GM21447 (cell line): ENCODE data around the gene CNTF.

ENCODE experiments used
- ATAC-seq: cut with Tn5 transposase; IDR thresholded peaks from one replicate; pipeline ENCODE4 v1.9.1; 2021; ENCODE audit not compliant: unreplicated experiment

Gene CNTF

DNA sequence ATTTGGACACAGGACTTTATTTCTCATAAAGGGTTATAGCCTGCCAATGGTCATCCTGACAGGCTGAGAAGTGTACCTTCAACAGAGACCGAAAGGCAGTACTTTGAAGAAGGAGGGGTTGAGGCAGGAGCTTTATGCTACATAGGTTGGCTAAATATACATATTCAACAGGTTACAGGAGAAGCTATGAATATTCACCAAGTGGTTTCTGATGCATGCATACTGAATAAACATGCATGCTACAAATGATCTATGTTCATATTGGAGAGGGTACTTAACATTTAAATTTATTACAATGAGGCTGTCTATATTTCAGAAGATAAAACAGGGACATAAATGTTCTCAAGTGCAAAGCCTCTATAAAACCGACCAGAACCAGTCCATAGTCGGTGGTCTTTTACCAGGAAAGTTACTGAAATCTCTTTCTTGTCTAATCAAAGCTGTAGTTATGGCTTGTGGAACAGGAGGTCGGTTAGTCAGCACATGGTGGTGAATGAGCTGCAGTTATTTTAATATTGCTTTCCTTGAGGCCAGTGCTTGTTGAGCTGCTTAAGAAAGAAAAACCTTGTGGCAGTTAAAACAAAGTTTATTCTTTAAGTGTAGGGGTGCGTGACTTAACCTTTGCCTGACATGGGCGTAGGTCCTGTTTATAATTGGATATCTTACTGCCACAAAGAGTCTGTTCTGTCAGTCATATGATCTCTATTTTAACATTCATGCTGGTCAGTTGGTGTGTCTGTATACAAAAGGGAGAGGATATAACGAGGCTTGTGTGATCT, 19.5 kb downstream of the CNTF start:
- no peak for ATAC-seq

DNA sequence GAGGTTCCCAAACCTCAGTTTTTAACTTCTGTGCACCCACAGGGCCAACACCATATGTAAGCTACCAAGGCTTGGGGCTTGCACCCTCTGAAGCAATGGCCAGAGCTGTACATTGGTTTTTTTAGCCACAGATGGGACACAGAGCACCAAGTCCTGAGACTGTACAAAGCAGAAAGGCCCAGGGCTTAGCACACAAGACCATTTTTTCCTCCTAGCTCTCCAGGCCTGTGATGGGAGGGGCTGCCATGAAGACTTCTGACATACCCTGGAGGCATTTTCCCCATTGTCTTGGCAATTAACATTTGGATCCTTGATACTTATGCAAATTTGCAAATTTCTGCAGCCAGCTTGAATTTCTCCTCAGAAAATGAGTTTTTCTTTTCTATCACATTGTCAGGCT, 23.4 kb downstream of the CNTF start:
- no peak for ATAC-seq

DNA sequence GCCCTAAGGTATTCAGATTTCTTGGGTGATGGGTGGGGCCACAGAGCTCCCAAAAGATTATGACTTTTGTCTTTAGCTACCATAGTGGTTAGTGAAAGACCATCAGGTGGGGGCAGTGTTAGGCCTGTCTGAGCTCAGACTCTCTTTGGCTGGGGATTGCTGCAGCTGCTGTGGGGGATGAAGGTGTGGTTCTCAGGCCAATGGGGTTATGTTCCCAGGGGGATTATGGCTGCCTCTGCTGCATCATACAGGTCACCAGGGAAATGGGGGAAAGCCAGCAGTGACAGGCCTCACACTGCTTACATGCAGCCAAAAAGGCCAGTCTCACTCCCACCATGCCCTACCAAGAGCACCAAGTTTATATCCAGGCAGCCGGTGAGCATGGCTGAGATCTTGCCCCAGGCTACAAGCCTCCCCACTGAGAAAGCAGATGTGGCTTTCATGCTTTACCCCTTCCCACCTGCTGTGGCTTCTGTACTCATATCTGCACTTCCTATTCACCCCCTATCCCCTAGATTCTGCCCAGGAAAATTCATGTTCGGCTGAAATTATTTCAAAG, 24.8 kb downstream of the CNTF start:
- peak; percentile 90 for ATAC-seq

DNA sequence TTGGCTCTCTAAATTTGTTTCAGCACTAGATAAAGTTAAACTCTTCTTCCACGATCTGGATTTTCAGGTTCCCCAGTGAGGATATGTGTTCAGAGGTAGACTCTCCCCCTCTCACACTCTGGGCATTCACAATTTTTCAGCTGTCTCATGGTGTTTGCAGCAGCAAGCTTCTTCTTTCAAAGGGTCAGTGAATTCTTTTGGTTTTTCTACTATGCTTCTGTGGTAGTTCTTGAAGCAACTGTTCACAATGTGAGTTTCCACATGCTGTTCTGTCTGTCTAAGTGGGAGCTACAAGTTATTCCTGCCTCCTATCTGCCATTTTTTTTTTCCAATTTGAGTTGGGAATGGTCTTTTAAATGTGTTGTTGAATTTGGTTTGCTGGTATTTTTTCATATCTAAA, 25.4 kb downstream of the CNTF start:
- ATAC-seq: no peak

DNA sequence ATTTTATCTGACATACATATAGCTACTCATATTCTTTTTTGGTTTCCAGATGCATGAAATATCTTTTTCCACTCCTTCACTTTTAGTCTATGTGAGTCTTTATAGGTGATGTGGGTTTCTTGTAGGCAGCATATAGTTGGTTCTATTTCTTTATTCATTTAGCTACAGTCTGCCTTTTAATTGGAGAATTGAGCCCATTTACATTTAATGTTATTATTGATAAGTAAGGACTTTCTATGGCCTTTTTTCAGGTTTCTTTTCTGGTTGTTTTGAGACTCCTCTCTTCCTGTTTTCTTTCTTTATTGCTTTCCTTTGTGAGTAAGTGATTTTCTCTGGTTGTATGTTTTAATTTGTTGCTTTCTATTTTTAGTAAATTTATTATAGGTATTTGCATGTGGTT, 27.2 kb downstream of the CNTF start:
- no peak for ATAC-seq

DNA sequence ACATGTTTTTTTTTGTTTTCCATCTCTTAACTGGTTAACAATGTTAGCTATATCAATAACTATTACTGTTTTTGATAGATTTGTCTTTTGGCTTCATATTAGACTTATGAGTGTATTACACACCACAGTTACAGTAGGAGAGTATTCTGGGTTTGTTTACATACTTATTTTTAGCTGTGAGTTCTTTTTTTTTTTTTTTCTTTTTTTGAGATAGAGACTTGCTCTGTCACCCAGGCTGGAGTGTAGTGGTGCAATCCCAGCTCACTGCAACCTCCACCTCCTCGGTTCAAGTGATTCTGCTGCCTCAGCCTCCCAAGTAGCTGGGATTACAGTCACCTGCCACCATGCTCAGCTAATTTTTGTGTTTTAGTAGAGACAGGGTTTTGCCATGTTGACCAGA, 28.0 kb downstream of the CNTF start:
- ATAC-seq: no peak

DNA sequence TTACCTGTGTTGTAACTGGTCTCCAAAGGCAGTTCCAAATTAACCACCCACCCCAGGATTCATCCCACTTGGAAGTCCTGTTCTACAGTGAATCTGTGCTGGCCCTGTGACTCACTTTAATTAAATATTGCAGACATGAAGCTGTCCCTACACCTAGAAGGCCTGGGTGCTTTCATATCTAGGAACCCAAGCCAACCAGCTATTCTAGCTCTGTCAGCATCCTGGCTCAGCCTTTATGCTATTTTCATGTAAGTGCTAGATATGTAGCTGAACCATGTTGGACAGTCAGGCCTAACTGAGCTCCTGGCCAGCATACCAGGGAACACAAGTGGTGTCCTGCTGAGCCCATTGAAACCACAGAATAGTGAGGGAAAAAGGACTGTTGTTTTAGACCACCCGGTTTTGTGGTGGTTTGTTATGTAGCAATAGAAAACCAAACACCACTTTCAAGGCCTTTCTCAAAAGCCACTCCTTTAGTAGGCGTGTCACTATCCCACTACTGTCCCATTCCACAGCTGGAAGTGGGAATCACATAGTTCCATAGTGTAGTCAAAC, 30.3 kb downstream of the CNTF start:
- ATAC-seq: no peak

DNA sequence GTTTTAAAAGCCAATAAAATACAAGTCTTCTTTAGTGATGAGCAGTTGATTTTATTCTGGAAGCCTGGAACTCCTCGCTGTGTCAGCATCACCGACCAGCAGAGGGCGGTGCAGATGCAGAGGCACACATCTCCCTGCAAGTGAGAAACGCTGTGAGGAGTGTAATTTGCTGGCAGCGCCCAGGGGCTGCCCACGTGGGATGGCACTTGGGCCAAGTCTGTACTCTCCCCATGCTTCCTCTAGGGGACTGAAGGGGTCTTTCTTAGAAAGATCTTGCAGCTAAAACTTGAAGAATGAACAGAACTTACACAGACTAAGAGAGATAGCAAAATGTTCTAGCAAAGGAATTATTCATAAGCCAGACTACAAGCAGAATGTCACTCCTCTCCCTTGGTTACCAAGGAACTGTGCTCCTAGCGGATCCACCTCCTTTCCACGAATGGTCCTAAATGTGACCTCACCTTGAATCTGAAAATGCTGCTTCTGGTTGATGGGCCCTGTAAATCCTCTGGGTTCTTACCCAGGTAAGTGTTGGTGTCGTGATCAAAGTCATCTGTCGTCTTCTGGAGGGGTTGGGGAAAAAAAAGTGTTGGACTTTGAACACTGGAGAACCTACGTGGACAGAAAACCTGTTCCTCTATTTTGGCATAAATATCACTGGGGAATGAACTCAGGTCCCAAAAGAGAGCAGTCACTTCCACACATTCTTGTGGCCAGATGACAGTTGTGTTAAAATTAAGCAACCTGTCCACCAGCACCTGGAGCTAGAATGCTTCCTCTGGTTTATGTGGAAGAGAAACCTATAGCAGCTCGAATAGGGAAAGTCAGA, 31.8 kb downstream of the CNTF start:
- peak; percentile 94 for ATAC-seq

DNA sequence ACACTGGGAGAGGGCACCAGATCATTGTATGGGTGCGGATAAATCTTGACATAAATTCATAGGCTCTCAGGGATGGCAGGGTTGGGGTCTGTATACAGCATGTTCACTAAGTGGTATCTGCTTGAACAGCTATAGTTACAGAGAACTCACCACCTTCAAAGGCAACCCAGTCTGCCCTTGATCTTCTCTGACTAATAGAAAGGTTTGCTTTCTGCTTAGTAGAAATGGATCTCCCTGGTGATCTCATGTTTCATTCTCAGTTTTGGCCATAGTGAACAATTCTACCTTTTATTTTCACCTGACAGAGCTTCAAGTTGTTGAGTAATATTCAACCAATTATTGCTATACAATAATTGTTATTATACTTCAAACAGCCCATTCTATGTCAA, 32.4 kb downstream of the CNTF start:
- no peak for ATAC-seq

DNA sequence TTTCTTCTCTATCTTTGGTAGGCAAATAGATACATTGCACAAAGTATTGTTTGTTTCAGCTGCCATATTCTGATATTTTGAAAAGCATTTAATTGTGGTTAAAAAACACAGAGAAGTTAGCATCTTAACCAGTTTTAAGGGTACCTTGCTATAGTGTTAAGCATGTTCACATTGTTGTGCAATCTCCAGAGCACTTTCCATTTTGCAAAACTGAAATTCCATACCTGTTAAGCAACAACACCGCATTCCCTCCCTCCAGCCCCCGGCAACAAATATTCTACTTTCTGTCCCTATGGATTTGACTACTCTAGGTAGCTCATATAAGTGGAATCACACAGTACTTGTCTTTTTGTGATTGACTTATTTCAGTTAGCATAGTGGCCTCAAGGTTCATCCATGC, 33.9 kb downstream of the CNTF start:
- ATAC-seq: no peak

DNA sequence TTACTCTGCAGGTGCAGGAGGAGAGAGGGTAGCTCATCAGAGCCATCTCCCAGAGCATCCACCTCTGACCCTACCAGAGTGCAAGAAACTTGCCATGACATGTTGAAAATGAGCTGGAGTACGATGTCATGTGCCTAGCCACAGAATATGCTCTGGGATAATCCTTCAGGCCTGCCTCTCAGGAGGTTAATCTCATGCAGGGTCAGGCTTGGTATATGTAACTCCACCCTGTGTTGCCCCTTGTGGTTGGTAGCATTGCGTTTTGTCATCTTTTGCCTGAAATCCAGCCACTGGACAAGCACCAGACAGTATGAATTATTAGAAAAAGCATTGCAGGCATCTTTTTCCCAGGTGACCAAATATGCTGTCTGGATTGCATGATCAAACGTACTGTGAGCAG, 36.2 kb downstream of the CNTF start:
- no peak for ATAC-seq

DNA sequence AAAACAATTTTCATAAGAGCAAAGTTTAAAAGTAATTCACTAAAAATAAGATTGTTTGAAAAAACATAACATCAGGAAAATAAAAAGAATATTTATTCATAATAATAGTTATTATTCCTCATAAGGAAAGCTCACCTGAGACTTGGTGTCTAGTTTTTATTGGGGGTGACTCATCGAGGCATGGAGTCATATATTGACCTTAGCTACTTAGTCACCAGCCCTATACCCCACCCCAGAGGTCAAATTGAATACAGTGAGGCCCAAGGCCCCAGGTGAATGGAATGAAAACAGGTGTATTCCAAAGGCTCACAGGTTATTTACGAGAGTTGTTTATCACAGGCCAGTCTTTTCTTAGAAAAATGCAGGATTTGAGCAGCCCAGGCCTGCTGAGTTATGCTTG, 36.9 kb downstream of the CNTF start:
- ATAC-seq: no peak

DNA sequence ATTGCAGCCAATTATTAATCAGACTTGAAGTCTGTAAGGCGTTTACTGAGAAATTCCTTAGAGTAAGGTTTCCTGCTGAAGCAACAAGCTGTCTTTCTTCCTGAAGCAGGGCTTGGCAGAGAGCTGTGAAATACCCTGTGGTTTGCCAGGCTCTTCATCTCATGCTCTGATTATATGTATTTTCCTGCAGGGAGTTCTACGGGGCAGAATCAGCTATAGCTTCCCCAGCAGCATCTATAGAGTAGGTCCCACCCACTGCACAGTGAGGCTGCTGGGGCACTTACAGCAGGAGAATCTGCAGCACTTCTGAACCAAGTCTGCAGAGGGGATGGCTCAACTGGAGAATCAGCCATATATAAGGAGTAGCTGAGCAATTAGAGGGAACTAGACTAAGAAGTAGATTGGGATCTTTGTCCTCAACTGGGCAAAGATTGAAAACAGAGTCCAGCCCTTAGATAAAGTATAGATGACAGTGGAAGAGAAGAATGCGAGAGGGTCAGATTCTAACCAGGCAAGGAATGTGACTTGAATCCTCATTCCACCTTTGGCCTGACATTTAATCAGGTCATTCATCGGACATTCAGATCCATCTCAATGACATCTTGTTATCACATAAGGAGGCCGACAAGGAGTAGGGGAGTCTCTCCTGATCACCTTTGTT, 37.6 kb downstream of the CNTF start:
- ATAC-seq: no peak

DNA sequence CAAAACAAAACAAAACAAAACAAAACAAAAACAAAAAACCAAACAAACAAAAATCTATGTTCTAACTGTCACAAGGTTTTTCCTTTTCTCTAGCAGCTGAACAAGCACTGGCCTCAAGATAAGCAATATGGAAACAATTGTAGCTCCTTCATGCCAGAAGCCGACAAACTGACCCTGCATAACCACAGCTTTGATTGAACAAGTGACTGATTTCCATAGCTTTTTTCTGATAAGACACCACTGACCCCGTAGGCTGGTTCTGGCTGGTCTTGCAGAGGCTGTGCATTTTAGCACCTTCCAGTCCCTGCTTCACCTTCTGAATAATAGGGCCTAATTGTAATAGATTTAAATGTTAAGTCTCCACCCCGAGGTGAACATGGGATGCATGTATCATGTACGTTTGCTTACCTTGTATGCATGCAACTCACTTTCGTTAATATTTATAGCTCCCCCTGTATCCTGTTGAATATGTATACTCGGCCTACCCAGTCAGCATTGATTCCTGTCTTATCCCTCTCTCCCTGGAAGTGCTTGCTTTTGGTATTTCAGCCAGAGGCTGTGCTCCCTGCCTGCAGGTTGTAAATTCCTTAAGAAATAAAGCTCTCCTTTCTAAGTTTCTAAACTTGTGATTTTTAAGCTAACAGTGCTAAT, 49.6 kb downstream of the CNTF start:
- no peak for ATAC-seq

DNA sequence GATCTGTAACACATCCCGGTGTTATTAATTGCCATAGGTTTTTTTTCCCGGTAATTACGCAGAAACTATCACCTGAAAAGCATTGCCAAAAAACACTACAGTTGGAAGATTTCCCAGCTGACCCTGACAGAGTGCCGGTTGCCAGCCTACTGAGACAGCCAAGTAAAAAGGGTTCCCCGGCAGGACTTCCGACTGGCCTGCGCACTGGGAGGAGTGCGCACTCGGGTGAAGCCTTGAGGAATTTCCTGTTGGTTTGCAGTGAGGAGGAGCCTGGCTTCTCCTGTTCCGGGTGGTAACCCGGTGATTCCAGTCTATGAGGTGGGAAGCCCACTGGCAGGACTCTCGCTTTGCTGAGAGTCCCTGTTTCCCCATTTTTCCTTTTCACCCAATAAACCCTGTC, 52.1 kb downstream of the CNTF start:
- ATAC-seq: no peak
